Colon (tissue), 2 donors: Measurements from ENCODE around the gene ARHGAP28.

Experiments used
- FAIRE-seq: peaks from 2 replicates; lab custom pipeline; 2012; peaks lifted over from hg19 to GRCh38; lab: Jason Lieb, UNC
- donor health status: control.
- donor health status: control.

ARHGAP28 gene

DNA sequence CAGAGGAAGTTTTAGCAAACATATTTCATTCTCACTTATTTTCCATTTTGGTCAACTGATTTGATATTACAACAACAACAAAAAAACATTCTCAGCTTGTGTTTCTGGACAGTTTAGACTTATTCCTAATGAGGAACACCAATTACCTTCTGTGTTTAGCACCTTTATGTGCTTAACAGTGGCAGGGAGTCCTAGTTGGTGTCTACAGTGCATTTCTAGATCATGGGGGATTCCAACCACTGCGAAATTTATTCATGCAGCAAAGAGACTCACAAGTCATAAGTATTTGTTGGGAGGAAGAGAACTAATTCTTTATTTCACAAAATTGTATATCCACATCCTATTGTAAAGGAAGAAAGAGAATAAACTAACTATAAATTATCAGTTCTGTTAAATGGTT is 4.2 kb downstream of the ARHGAP28 start:
- FAIRE-seq: no peak

DNA sequence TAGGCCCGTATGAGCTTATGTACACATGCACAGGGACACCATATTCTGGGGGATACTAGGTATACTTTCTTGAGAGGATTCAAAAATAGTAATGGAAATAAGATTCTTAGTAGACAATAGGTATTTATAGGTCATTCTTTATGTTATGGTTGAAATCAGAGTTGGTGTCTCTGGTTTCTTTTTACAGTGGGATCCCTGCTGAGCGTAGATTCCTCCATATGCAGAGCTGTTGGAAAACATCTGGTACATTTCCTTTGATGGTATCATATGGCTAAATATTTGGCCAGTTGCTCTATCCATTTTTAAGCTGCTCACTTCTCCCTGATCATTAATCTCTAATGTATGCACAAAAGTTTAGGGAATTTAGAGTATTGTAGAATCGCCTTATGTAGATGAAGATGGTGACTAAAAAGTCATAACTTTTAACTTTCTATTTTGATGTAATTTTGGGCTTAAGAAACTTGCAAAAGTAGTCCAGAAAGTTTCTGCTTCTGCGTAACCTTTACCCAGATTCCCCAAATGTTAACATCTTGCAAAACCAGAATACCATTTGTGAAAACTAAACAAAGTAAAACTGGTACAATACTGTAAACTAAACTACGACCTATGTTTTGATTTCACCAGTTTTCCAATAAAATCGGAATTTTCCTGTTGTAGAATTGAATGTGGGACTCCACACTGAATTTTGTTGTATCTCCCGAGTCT is 5.4 kb downstream of the ARHGAP28 start:
- no peak for FAIRE-seq

DNA sequence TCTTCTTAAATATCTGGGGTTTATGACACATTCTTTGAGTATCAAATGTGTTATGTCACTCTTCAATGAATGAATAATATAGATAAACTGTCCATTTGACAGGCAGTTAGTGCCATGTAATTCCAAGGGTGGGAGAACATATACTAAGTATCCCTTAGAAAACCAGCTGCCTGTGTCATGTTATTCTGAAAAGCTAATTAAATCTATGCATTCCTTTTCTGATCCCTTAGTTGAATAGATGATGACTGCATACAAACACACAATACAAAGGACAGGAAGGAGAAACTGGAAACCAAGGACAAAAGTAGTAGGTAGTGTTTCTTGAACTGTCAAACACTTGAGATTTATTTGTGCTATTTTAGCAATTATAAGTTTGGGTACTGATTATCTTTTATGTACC is 8.3 kb downstream of the ARHGAP28 start:
- FAIRE-seq: no peak

DNA sequence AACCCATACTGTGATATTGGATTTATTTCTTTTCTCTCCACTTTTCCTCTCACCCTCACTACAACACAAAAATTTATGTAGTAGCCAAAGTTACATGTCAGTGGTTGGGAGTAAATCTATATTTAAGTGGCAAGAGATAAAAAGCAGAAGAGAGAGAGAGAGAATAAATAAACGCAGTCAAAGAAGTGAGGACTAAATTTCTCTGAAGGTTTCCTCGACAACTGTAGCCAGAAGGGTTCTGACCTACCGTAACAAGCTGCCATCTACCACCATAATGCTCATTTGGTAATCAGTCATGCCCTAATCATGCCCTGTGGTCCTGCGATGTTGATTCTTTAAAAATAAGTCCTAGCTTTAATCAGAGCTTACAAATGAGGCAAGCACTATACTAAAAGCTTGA is 9.1 kb downstream of the ARHGAP28 start:
- no peak for FAIRE-seq

DNA sequence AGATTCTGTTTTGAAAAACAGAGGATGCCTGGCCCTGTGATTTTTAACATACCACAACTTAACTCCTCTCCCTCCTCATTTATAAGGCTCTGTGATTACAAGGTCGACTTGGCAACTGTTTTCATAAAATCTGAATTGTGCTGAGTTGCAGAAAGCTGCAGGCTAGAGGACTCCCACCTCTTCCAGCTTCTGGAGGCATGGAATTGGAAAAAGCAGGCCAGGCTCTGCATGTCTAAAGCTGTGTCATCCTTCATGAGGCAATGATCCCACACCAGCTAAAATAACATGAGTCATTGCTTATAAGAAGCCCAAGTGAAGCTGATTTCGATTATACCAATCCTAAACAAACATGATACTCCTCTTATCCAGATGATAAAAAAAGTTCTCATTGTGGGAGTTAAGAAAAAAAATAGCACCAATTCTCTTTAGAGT is 11.7 kb downstream of the ARHGAP28 start:
- no peak for FAIRE-seq

DNA sequence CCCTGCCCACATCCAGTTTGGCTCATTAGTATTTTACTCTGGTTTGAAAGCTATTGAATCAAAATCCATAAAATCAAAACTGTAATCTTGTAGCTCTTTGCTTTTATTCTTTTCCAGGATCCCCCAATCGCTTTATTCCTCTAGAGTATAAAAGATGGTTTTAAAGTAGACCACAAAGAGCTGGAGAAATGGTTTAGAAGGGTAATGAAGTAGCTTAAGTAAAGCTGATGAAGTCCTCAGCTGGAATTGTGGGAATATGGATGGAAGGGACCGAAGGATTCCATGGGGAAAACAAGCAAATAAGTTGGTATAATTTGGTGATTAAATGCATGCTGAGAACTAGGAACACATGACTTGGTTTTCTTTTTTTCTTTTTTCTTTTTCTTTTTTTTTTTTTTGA is 12.3 kb downstream of the ARHGAP28 start:
- FAIRE-seq: no peak

DNA sequence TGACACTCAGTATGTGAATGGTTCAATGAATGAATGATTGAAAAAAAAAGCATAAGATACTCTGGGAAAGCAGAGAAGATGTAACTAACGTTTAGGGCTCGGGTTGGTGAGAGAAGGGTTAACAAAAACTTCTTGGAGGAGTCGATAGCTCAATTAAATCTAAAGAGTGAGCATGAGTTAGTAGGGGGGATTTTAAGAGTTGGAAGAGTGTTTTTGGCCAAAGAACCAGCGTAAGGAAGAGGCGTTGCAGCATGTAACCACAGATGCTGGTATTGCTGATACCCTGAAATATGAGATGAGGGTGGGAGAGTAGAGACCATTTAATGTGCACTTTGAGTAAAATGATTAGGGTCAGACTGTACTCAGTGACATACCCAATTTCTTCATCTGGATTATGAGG is 14.5 kb downstream of the ARHGAP28 start:
- FAIRE-seq: no peak

DNA sequence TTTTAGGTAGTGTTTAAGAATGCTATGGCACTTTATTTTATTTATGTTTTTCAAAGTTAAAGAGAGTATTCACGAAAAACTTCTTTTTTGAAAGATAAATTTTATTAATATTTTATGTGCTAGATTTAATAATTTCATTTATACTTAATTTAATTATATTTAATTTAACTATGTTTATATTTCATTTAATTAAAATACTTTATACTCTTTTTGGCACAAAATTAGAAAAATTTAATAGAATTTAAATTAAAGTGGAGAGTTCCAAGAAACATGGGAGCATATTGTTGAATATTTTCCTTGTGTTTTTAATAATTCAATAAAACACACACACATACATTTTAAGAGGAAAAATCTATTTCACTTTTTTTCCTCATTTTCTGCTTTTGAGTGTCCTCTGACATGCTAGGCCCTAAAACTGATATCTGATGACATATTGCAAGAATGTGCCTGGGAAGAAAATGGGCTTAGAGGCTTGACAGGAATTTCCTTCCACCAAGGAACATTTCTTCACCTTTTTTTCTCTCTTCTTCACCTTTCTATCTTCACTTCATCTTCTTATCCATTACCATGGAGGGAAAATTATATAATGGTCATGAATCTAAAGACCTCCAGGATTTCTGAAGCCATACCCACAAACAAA is 15.4 kb downstream of the ARHGAP28 start:
- FAIRE-seq: peak; percentile 76

DNA sequence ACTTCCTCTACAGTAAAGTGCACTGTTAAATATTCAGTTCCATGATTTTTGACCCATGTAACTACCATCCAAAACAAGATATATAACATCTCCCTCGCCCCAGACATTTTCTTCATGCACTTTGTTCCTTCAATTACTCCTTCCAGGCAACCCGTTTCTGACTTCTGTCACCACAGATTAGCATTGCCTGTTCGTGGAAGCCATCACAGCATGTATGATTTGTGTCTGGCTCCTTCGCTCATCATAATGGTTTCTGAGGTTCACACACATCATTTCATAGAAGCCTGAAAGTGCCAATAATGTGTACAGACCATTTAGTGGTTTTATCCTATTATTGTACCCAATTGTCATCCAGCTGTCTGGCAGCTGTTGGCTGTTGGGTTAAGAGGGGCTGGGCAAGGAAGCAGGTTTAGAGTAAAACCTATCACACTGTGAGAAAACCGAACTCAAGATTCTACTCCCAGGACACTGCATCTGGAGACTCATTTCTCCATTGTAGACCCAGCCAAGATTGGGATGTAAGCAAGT is 16.1 kb downstream of the ARHGAP28 start:
- FAIRE-seq: no peak

DNA sequence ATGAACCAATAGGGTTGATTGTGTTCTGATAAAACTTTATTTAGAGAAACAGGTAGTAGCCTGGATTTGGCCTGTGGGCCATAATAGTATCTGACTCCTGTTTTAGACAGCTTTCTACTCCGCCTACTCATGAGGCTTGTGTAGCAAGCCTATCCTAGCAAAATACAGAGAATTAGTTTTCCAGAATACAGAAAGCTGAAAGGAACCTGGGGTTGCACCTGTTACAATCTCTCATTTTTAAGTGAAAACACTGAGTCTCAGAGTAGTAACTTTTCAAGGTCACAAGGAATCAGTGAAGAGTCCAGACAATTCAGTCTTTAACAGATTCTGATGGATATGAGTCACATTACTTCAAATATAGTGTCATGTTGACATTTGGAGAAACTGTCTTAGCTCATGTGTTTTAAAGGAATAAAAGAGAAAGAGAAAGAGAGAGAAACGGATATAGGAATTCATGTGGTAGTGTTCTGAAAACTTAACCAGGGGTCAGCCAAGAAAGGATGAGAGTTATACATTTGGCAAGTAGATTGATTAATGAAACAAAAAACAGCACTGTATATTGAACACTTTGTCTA is 17.0 kb downstream of the ARHGAP28 start:
- FAIRE-seq: no peak

DNA sequence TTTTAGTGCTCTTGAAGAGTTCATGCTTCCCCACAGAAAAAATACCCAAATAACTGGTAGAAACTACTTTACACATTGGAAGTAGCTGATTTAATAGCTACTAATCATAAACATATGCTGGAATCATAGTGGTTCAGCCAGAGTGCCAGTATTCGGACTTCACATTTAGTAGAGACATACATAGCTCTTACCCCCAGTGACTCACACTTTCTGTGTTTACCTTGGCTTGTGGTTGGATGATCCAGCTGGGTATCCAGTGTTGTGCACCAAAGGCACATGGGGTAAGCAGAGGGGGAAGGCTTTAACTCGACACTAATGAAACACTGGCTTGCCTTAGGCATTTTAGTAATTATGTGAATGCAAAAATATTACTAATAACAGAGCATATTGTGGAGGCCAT is 18.1 kb downstream of the ARHGAP28 start:
- FAIRE-seq: no peak

DNA sequence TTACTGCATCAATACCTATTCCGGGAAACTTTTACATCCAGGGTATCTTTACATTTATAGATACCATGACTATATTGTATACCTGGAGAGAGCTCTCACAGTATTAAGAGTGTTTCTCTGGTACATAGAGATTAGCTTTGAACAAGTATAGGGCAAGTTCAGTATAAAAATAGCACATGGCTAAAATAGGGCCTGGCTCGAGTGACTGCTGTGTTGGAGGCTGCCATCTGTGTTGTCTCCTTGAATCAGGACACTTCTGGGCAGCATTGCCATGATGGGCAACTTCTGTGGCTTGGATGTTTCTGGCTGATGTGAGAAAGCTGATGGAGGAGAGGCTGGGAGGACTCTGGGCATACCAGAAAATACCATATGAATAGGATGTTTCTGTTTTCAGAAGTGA is 18.7 kb downstream of the ARHGAP28 start:
- FAIRE-seq: no peak

DNA sequence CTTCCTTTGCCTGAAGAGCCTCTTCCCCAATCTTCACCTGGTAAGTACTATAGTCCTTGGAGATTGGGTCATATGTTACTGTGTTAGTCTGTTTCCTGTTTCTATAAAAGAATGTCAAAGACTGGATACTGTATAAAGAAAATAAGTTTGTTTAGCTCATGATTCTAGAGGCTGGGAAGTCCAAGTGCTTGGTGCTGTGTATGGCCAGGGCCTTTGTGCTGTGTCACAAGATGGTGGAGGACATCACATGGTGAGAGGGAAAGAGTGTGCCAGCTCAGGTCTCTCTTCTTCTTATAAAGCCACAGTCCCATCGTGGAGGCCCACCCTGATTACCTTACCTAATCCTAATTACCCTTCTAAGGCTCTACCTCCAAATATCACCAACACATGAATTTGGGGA is 20.9 kb downstream of the ARHGAP28 start:
- FAIRE-seq: no peak

DNA sequence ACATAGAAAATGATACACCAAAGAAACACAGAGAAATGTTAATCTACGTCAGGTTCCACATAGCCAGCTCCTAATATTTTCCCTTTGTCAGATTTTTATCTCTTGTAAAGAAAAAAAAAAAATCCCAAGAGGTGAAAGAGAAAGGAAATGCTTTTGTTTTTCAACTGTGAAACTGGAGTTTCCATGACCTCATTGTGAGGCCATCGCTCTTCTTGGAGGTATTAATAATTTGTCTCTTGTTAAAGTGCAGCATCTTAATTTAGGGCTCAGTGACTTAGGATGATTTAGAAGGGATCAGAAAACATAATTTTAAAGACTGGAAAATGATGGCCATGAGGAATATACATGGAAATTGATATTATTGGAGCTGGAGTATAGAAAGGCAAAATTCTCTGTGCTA is 21.7 kb downstream of the ARHGAP28 start:
- no peak for FAIRE-seq

DNA sequence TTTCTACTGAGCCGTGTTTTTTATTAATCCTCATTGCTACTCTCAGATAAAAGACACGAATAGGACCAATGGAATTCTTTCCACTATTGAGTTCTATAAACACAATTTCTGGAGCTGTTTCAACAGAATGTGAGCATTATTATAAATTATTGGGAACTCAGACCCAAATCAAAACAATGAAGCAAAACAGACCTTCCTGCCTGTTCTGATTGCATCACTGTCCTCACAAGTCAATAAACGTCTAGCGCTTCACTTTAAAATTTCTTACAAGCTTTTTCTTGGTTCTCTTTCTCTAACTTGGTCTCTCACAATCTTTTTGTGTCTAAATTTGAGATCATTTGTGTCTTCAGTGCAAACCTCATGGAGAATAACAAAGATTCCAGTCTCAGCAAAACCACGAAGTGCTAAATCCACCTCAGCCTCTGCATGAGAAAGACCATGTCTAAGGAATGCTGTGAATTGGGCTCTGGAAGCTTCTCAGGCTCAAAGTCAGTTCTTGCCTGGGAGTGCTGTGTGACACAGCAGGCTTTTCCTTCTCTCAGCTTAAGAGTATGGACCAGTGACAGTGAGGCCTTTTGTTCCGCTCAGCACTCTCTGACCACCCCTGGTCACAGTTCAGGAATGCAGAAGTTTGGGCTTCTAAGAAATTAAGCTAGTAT is 22.8 kb downstream of the ARHGAP28 start:
- FAIRE-seq: no peak

DNA sequence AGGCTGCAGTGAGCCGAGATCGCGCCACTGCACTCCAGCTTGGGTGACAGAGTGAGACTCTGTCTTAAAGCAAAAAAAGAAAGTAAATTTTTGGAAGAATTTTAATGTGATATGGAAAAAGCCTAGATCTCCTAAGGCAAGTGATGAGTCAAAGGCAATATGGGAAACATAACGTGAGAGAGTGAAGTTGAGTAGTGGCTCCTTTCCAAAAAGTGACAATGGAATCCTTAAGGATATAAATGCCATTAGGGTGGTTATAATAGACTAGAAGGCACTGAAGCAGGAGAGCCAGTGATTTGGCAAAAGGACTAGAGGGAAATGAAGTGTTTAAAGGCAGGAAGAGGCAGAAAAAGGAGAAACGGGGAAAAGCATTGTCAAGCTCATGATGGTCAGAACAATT is 25.6 kb downstream of the ARHGAP28 start:
- no peak for FAIRE-seq

DNA sequence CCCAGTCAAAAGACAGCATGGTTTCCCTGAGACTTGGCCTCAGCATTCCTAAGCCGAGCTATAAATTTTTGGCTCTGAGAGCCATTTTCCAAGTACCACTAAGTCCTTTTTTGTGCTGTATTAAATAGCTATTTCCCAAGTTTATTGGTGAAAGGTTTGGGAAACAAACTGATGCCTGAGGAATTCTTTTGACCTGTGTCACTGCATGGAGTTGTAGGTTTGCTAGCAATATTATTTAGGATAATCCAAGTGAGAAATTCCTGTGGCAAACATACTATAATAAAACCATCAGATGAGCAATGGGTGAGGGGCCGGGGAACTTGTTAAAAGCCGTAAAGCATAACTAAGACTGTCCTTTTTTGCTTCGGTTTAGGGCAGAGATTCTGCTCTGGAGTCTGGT is 28.4 kb downstream of the ARHGAP28 start:
- FAIRE-seq: no peak

DNA sequence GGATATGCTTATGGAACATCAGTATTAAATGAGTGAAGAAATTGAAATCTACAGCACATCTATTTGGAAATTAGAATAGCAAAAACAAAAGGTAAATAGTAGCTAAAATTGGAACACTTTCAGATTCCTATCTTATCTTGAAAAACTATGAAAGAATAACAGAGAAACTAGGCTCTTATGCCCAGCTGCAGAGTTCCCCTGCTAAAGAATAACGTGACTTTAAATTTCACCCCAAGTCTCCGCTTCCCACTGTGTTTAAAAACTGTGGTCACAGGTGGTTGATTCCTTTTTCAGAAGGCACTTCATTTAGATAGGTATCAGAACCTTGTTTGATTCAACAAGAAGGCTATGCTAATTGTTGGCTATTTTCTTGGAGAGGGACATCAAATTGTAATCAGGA is 30.1 kb downstream of the ARHGAP28 start:
- no peak for FAIRE-seq

DNA sequence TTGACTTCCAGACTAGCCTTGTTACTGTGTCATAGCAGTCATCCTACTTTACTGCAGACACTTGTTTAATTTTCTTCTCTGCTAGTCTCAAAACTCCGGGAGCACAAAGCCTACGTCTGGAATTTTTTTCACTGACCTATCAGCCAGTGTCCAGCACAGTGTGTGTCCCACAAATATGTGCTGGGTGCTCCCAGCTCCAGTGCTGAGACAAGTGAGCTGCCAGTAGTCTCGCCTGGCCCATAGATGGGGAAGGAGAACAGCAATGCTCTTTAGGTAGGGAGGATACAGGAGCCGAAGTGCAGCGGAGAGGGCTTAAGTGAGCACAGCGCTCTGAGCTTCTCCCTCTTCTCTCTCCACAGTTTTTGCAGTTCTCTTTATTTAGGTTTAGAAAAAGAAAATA is 34.0 kb downstream of the ARHGAP28 start:
- FAIRE-seq: no peak

DNA sequence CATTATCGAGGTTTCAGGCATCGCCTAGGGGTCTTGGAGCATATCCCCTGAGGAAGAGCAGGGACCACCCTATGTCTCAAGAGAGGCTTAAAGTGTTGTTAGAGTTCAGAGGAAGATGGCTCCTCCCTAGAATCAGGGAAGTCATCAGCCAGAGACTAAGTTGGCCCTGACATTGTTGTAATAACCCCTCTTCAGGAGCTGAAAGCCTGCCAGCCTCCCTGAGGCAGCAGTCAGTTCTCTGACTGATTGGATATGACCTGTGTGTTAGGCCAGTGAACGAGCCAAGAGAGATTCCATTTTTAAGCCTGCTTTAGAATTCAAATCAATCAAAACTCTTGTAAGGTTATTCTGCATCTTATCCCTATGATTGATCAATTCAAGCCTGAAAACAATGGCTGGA is 34.9 kb downstream of the ARHGAP28 start:
- FAIRE-seq: no peak

DNA sequence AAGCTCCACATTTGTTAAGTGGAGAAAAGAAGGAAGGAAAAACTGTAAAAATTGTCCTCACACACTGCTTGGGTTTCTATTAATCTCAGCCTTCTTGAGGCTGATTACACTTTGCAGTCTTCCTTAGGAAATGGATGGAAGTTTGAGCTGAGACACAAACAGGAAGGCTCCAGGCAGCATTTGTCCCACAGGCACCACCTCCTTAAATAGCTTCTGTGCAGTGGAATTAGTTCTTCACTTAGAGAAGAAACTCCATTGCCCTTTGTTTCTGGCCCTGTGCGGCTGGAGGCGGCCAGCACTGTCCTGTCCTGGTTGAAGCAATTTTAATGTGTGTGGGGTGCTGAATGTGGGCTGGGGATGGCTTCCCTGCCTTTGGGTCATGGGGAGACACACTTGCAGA is 44.3 kb downstream of the ARHGAP28 start:
- FAIRE-seq: no peak

DNA sequence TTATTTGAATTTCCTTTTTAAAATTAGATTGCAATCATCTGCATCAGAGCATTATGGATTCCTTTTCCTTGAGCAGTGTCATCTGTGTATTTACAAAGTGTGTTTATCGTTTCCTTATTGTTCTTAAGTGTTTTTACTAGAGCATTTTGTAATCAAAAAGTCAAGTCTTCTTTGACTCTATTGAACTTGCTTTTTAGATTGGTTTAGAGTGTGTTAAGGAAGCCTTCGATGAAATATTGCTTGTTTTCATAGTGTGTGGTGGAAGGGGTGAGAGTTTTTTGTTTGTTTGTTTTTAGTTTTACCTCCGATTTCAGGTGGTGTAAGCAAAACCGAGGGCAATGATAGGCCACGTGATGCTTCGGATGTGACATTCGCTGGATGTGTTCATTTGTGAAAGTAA is 45.7 kb downstream of the ARHGAP28 start:
- no peak for FAIRE-seq

DNA sequence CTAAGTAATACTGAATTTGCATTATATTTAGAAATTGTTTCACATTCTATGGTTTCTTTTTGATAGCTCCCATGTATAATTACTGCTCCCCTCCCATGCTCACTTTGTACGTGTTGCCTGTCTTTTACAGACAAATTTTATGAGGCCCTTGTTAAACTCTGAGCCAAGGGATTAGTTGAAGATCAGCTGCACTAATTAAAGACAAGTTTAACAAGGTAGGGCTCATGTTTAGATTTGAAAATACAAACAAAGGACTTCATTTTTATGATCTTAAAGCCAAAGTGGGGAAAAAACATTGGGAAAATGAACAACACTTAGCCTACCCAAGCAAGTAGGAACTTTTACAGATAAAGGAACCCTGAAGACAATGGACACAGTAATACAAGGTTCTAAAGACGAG is 46.2 kb downstream of the ARHGAP28 start:
- no peak for FAIRE-seq
